NOMO-1 treated with dmso at 0.1 percent for 144 hours (cell line): ENCODE results near the gene CTDSP2.
"Not testable (repeated sequence)": the region's sequence is repeated elsewhere in the genome, so short reads cannot be mapped to it uniquely, and the experiment has no call there.

Experiments
- DNase-seq: peaks from one replicate; lab custom pipeline; 2025; ENCODE audit not compliant: unreplicated experiment; lab: John Stamatoyannopoulos, UW

The CTDSP2 gene

GRCh38 chr12:57836442-57837375 lies 9.8 kb downstream of the CTDSP2 start:
- peak; percentile 85 for DNase-seq

GRCh38 chr12:57835366-57836288 lies 10.9 kb downstream of the CTDSP2 start:
- peak; percentile 25 for DNase-seq

GRCh38 chr12:57834086-57834876 lies 12.2 kb downstream of the CTDSP2 start:
- no peak for DNase-seq

GRCh38 chr12:57833672-57834071 lies 12.9 kb downstream of the CTDSP2 start:
- DNase-seq = no peak

- no peak for DNase-seq
Measured at GRCh38 chr12:57832966-57833365, 13.6 kb downstream of the CTDSP2 start.

GRCh38 chr12:57830393-57830792 lies 16.1 kb downstream of the CTDSP2 start:
- DNase-seq = no peak

- DNase-seq = no peak
Measured at GRCh38 chr12:57829025-57829777, 17.3 kb downstream of the CTDSP2 start.

- no peak for DNase-seq
Measured at GRCh38 chr12:57826966-57827365, 19.6 kb downstream of the CTDSP2 start.

- no peak for DNase-seq
Measured at GRCh38 chr12:57826400-57826799, 20.1 kb downstream of the CTDSP2 start.

- DNase-seq = no peak
Measured at GRCh38 chr12:57825451-57825850, 21.1 kb downstream of the CTDSP2 start.

- DNase-seq = no peak
Measured at GRCh38 chr12:57823908-57824640, 22.5 kb downstream of the CTDSP2 start.

GRCh38 chr12:57823131-57823907 lies 23.2 kb downstream of the CTDSP2 start:
- DNase-seq = no peak

- DNase-seq = no peak
Measured at GRCh38 chr12:57822392-57823130, 24.0 kb downstream of the CTDSP2 start.

- DNase-seq = no peak
Measured at GRCh38 chr12:57821474-57822214, 24.9 kb downstream of the CTDSP2 start.

GRCh38 chr12:57821015-57821414 lies 25.5 kb downstream of the CTDSP2 start:
- not testable (repeated sequence) for DNase-seq

- DNase-seq = not testable (repeated sequence)
Measured at GRCh38 chr12:57820119-57820518, 26.4 kb downstream of the CTDSP2 start.

- DNase-seq = not testable (repeated sequence)
Measured at GRCh38 chr12:57817990-57818331, 28.6 kb downstream of the CTDSP2 start.
